ENCODE measurements around the gene NPC1L1. TPM values are rescaled to one million over a fixed set of nuclear protein-coding genes. Genes with fewer than 3 reads are reported as not detected.
A peak's percentile ranks its signal among the peaks of the same experiment; 100 is the strongest.

NPC1L1 gene, protein sequence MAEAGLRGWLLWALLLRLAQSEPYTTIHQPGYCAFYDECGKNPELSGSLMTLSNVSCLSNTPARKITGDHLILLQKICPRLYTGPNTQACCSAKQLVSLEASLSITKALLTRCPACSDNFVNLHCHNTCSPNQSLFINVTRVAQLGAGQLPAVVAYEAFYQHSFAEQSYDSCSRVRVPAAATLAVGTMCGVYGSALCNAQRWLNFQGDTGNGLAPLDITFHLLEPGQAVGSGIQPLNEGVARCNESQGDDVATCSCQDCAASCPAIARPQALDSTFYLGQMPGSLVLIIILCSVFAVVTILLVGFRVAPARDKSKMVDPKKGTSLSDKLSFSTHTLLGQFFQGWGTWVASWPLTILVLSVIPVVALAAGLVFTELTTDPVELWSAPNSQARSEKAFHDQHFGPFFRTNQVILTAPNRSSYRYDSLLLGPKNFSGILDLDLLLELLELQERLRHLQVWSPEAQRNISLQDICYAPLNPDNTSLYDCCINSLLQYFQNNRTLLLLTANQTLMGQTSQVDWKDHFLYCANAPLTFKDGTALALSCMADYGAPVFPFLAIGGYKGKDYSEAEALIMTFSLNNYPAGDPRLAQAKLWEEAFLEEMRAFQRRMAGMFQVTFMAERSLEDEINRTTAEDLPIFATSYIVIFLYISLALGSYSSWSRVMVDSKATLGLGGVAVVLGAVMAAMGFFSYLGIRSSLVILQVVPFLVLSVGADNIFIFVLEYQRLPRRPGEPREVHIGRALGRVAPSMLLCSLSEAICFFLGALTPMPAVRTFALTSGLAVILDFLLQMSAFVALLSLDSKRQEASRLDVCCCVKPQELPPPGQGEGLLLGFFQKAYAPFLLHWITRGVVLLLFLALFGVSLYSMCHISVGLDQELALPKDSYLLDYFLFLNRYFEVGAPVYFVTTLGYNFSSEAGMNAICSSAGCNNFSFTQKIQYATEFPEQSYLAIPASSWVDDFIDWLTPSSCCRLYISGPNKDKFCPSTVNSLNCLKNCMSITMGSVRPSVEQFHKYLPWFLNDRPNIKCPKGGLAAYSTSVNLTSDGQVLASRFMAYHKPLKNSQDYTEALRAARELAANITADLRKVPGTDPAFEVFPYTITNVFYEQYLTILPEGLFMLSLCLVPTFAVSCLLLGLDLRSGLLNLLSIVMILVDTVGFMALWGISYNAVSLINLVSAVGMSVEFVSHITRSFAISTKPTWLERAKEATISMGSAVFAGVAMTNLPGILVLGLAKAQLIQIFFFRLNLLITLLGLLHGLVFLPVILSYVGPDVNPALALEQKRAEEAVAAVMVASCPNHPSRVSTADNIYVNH (N-terminal part only)
- total RNA-seq, result 10 to 100 TPM; 17.0 to 49.8 (median 21.1) TPM
- long read RNA-seq, partial matches to known transcripts, result 3 of 3 reads
- long read RNA-seq, other reads (novel, unspliced or antisense), result 0 of 3 reads

DNA sequence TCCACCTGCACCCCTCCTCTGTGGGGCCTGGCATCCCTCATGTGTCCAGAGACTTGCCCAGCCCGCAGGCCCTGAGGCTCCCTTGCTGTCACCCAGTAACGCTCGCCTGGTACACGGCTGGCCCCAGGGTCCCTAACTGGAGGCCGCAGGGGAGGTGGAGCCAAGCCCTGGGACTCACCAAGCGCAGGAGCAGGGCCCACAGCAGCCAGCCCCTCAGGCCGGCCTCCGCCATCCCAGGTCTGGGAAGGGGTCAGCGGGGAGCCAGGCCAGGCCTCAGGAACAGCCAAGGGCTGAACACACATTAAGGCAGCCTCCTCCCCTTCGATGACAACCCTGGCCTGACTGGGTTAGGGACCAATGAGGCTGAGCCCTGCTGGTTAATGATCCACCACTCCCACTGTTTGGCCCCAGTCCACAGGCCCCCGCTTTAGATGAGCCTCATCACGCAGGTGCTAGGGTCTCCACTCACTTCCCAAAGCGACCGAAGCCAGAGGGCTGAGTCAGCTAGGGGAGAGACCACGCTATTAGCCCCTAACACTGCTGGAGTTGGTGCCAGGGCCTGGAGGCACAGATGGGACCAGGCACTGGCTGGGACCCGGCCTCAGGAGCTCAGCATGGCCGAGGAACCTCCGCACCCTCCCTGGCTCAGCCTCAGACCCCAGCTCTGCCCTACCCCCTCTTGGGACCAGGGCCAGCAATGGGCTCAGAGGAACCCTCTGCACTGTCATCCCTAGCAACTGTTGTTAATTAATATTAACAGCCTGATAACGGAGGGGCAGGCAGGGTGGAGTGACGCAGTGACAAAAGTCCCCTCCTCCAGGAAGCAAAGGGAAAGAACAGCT is at the start of gene NPC1L1:
NPC1L1 (minus strand) TSS at position 303 of the 842 bp plus-strand sequence; CDS start at position 232, 71 bp downstream.
- no peaks in the 10 kb centered on the region for H3K36me3 ChIP-seq
- TF ChIP-seq, protein P1, sequence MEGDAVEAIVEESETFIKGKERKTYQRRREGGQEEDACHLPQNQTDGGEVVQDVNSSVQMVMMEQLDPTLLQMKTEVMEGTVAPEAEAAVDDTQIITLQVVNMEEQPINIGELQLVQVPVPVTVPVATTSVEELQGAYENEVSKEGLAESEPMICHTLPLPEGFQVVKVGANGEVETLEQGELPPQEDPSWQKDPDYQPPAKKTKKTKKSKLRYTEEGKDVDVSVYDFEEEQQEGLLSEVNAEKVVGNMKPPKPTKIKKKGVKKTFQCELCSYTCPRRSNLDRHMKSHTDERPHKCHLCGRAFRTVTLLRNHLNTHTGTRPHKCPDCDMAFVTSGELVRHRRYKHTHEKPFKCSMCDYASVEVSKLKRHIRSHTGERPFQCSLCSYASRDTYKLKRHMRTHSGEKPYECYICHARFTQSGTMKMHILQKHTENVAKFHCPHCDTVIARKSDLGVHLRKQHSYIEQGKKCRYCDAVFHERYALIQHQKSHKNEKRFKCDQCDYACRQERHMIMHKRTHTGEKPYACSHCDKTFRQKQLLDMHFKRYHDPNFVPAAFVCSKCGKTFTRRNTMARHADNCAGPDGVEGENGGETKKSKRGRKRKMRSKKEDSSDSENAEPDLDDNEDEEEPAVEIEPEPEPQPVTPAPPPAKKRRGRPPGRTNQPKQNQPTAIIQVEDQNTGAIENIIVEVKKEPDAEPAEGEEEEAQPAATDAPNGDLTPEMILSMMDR (IDR thresholded peaks at IDR 0.05), result no peak
- TF ChIP-seq POLR2A (IDR thresholded peaks at IDR 0.05), result peak; percentile 86
- H3K27me3 ChIP-seq, result no peaks in the 10 kb centered on the region
- ATAC-seq (peak; percentile 77 to 91 (median 84)), DNase-seq (peak; percentile 88 to 92 (median 92))
- H3K27ac ChIP-seq, result peak within 1 kb of the TSS; percentile 90 to 99 (median 96)
- H3K4me3 ChIP-seq, result peak within 1 kb of the TSS; percentile 54 to 73 (median 58)
- 31% methylated on average over 5 of the region's 20 CpGs for WGBS (ENCODE audit: insufficient coverage, low coverage, low lambda C conversion rate, missing lambda C conversion rate)
- H3K4me1 ChIP-seq, result peaks cover 0 to 43% (median 12%) of the 10 kb centered on the region in 4 donors
- H3K9me3 ChIP-seq, result no peaks in the 10 kb centered on the region
- intact Hi-C loops (cut with DNase I), result no loop called here

DNA sequence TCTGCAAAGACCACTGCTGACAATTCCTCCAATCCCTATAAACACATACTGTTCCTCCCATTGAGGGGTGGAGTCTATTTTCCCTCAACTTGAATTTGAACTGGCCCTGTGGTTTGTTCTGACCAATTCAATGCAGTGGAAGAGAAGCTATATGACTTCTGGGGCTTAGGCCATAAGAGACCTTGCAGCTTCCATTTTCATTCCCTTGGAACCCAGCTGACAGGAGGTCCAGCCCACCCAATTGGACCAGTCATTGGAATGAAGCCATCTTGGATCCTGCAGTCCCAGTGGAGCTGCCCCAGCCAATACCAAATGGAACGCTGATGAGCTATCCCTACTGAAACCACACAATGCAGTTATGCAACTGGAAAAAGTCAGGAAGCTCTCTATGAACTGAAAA is 49.8 kb upstream of the NPC1L1 start:
- no peak for DNase-seq
- H3K9me3 ChIP-seq, result no peaks in the 10 kb centered on the region
- WGBS (ENCODE audit: insufficient coverage, low coverage, low lambda C conversion rate, missing lambda C conversion rate), result no CpG with 5 or more reads among the region's 1 CpG
- H3K27me3 ChIP-seq, result no peaks in the 10 kb centered on the region
- no peak for TF ChIP-seq POLR2A (IDR thresholded peaks at IDR 0.05)
- TF ChIP-seq, protein P1 (IDR thresholded peaks at IDR 0.05), result no peak
- intact Hi-C loops (cut with DNase I), result no loop called here
- H3K4me3 ChIP-seq, result no peak overlapping the region
- no peak for ATAC-seq
- no peak overlapping the region for H3K27ac ChIP-seq
- no peaks in the 10 kb centered on the region for H3K36me3 ChIP-seq
- H3K4me1 ChIP-seq, result no peaks in the 10 kb centered on the region

DNA sequence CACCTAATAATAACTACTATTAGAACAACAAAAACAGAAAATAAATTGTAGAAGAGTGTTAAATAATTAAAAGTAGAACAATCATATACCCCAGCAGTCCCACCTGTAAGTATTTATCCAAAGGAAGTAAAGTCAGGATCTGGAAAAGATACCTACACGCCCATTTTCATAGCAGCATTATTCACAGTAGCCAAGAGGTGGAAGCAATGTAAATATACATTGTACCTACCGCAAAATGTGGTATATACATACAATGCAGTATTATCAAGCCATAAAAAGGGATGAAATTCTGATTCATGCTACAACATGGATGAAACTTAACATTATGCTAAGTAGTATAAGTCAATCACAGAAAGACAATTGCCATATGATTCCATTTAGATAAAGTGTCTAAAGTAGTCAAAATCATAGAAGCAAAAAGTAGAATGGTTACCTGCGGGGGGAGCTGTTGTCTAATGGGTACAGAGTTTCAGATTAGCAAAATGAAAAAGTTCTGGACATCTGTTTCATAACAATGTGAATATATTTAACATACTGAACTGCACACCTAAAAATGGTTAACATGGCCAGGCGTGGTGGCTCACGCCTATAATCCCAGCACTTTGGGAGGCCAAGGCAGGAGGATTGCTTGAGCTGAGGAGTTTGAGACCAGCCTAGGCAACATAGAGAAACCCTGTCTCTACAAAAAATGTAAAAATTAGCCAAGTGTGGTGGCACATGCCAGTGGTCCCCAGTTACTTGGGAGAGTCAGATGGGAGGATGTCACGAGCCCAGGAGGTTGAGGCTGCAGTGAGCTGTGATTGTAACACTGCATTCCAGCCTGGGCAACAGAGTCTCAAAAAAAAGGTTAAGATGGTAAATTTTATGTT is 46.9 kb upstream of the NPC1L1 start:
- H3K4me1 ChIP-seq, result no peaks in the 10 kb centered on the region
- ATAC-seq, result peak; percentile 81 to 93 (median 87)

More for the DNA sequence above, 46.9 kb upstream of the NPC1L1 start:
- H3K9me3 ChIP-seq, result no peaks in the 10 kb centered on the region
- H3K4me3 ChIP-seq, result no peak overlapping the region
- no peaks in the 10 kb centered on the region for H3K27me3 ChIP-seq
- H3K27ac ChIP-seq, result no peak overlapping the region
- 16% methylated on average over 6 of the region's 6 CpGs for WGBS (ENCODE audit: insufficient coverage, low coverage, low lambda C conversion rate, missing lambda C conversion rate)
- DNase-seq, result no peak
- H3K36me3 ChIP-seq, result no peaks in the 10 kb centered on the region
- intact Hi-C loops (cut with DNase I), result loop anchor here in 1 of 2 donors (10.0 kb wide), 1 partner anchor 257 kb away; the partner anchor contains the start of gene H2AZ2
- TF ChIP-seq, protein P1 (IDR thresholded peaks at IDR 0.05), result peak; percentile 61 to 71 (median 66)
- TF ChIP-seq POLR2A (IDR thresholded peaks at IDR 0.05), result no peak
